Measurements from ENCODE around the gene PITPNM1.

DNA sequence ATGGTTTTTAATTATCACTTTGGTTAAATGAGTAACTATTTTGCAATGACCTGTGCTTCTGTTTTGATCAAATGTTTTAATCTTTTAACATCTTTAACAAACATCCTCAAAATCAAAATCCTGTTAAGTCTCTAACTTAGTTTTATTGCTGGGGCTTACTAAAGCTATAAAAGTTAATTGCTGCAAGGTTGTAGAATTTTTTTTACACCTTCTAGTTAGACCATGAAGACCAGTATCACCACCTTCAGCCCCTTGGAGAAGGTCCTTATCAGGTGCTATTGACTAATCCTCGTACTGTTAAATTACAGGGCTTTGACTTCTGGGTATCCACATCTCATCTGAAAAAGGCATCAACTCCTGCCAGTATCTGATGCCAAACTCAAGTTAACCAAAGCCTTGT is 30.4 kb upstream of the PITPNM1 start:
- no peak for TF ChIP-seq CTCF (IDR thresholded peaks at IDR 0.05)
- TF ChIP-seq POLR2A (IDR thresholded peaks at IDR 0.05) = no peak

Data from body of pancreas (tissue), 4 donors.